HT1080 (cell line): Measurements from ENCODE around the gene CROCC2. TPM values are rescaled to one million over a fixed set of nuclear protein-coding genes. Genes with fewer than 3 reads are reported as not detected.

Source experiments
- DNase-seq: peaks from one replicate; pipeline ENCODE4 v3.0.0-alpha.2; 2015; ENCODE audit warnings: low read depth
- total RNA-seq: library from RNA; depleted of rRNA; stranded (reverse); fragments of >200 nt; shearing (Covaris generic); gene quantifications from 2 replicates; pipeline ENCODE4 v1.2.3, GENCODE V29; 2014

CROCC2 gene
- total RNA-seq, 1 experiment from 2014 or later: not detected

DNA sequence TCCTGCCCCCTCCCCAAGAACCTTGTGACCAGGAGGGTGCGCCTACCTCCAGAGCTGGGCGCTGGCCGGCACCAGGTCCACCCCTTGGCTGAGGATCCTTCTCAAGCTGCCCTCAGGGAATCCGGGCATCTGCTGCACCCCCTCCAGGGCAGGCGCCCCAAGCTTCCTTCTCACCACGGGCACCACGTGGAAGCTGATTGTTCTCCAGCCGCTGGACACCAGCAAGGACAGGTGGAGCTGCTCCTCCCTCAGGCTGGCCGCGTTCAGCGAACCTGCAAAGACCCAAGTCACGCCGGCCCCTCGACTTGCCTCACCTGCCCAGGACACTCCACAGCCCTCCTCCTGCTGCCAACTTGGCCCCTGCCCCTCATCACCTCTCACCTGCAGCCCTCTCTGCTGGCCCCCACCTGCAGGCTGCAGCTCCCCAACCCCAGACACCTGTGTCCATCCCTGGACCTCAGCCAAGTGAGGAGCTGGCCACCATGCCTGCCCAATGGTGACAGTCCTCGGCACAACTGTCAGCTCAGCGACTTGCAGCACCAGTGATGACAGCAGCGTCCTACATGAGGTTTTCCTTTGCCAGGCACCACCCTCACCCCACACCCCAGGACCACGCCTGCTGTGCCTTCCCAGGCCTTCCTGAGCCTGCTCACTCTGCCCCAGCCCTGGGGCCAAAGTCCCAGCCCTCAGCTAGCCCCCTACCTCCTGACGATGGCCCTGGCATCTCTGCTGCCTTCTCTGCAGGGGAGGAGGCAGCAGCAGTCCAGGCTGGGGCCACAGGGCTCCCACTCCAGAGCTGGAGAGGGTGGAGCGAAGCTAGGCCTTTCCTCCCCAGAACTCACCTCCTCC, 14.4 kb upstream of the CROCC2 start:
- no peak for DNase-seq

DNA sequence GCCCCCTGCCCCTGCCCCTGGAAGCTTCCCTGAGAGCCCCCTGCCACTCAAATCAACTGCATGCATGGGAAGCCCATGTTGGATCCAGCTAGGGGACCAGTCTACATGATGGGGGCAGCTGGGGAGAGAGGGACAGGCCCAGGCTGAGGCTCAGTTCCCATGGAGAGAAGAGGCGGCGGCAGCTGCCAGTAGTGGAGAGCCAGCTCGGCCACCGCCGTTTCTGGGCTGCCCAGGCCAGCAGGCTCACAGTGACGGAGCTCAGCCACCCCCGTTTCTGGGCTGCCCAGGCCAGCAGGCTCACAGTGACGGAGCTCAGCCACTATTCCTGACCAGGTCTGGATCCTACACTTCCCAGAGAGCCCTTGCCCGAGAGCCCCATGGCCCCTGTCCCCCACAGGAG, 13.8 kb upstream of the CROCC2 start:
- DNase-seq: no peak

DNA sequence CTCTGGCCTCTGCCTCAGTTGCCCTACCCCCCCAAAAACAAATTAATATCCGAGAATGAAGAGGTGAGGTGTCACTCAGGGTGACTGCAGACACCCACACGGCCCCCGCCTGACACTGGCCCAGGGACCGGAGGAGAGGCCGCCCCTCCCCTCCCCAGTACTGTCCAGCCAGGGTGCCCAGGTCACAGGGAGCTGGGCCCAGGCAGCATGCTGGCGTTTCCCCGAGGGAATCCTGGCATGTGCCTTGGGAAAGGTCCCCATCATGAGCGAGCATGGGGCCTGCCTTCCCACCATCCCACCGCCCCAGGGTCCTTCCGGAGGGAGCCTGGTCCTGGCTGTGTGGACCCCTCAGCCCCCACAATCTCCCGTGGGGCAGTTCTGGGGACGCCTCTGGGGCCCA, 13.2 kb upstream of the CROCC2 start:
- DNase-seq: no peak

DNA sequence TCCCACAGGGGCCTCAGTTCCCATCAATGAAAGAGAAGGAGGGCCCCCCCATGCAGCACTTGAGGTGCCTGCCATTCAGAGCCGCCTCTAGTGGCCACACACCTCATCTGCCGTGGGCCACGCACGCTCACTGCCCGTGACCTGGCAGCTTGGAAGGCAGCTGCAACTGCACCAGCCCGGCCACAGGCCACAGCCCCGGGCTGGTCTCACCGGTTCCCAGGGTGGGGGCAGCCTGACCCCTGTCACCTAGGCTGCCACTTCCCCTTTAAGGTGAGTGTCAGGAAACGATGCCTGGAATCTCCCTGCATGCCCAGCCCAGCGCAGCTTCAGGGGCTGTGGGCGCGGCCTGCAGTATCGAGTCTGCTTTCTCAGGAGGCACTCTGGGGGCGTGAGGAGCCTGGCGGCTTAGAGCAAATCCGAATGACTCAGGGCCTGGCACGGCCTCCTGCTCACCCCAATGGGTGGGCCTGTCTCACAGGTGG, 12.7 kb upstream of the CROCC2 start:
- DNase-seq: peak; percentile 53

DNA sequence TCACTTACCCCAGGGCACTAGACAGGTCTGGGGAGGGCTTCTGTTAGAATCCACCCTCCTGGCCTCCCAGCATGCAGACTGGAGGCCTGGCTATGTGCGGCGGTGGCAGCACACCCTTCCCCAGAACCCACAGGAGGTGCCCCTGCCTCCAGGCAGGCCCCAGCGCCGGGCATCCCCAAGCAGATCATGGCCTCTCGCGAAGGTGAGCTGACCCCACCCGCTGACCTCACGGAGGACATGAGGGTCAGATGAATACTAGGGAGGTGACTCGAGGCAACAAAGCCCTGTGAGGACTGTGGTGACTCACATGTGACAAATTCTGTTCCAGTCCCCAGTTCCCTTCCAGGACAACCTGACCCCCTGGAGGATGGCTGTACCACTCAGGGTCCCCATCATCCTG, 12.1 kb upstream of the CROCC2 start:
- DNase-seq: no peak

DNA sequence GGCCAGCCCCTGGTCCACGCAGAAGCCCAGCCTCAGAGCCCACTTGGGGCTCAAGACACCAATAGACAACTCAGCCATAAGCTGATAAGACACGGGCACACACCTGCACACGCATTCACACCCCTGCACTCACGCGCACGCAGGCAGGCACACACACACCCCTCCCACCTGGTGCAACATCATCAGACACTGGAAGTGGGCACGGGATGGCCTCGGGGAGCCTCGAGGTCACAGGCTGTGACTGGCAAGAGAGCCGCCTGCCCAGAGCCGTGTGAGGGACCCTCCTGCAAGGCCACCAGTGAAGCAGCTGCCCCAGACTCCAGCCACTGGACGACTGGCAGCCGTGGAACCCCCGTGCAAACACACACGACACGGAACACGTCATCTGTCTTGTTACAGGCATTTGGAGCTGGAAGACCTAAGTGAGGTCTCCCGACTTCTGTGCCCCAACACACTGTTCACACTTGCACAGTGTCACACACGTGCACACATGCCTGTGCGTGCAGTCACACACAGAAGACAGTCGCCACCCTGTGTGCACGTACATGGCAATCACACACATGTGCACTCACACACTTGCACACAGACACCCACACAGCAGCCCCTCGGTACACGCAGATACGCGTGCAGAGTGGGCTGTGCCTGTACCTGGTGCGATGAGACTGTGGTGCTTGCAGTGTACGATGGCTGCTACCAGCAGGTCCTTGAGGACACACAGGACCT, 11.1 kb upstream of the CROCC2 start:
- no peak for DNase-seq

DNA sequence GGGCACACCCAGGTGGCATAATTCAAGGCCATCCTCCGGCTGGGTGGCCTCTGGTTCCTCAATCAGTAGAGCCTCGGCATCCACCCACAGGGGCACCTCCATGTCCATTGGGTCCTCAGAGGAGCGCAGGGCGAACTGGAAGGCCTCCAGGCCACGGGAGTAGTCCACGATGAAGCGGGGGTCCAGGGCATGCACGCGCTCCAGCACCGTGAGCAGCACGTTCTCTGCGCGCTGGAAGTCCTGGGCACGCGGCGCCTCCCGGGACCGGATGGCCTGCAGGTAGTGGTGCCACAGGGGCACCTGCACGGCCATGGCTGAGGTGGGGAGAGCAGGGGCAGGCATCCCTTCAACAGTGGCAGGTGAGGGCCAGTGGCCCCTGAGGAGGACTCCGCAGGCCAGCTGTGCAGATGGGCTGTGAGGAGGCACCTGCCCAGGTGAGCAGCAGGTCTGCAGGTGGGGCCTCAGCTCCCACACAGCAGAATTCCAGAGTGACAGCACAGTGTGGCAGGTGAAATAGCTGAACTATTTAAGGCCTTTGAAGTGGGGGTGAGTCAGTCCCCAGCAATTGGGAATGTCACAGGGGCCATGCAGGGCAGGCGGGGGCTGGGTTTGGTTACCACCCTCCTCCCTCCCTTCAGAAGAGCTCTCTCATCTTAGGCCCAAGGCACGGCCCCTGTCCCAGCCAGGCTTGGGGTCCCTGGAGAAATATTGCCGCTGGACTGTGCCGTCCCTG, 10.3 kb upstream of the CROCC2 start, which contains the start of gene MAB21L4:
TSS of gene MAB21L4 (minus strand) at position 501 of the 733 bp plus-strand sequence. CDS start at position 342, 159 bp downstream.
- DNase-seq: no peak

DNA sequence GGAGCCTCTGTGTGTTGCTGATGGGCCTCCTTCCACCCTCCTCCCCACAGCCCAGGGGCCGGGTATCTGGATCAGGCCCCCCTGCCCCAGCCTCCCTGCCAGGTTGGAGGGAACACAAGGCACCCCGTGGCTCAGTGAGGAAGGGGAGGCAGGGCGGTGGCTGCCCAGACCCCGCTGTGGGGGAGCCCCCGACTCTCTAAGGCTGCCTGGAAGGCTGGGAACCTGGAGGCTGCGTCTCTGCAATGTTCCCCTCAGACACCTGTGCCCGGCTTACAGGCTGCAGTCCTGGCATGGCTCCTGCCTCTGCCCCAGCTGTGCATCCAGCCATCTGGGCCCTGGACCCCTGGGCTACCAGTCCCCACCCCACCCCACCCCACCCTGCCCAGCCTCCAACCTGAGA, 9.7 kb upstream of the CROCC2 start:
- DNase-seq: no peak

DNA sequence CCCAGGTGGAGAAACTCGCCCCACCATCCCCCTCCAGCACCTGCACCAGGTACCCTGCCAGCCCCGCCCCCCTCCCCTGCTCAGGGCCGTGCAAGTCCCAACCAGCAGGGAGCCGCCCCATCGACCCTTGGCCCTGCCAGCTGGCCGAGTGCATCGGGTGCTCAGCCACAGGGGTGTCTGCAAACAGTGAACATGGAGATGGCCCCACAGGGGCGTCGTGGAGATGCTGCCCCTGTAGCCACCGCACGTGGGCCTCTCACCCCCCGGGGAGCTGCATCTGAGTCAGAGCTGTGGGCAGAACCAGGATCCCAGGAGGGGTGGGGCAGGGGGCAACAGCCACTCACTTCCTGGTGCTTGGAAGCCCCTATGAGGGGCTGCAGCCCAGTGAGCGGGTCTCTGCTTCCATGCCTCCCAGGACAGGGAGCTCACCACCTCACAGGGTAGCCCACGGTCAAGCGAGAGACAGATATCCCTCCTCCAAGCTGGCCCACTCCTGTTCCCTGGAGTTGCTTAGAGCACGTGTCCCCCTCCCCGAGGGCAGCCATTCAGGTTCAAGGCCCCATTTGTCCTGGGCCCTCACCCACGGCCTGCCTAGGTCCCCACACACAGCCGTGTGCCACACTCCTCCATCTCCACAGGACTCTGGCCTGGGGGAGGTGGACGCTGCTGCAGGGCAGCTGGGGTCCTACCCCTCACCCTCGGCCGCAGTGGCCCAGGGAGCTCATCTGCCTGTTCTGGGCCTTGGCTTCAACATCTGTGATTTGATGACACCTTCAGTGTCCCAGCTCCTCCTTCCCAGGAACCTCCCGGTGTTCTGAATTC, 9.1 kb upstream of the CROCC2 start:
- no peak for DNase-seq

DNA sequence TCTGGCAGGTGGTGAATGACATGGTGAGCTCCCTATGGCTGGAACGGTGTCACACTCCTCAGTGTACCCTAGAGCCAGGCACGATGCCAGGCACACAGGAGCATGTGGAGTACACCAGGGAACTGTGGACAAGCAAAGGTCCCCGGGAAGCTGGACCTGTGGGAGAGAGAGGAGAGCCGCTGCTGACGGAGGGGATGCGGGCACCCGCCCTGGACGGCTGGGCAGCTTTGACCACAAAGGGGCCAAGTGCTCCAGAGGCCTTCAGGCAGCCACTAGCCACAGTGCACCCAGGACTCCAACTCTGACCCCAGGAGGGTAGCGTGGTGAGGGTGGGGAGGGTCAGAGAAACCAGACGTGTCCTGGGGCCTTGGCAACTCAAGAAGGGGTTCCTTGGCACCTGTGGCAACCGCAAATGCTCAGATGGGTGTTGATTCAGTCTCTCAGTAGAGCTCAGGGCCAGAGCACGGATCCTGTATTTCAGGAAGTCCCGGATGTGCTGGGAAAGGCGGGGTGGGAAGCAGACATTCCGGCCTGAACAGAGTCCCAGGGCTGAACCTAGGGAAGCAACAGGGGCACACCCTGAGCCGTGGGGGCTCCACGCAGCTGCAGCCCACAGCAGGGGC, 7.9 kb upstream of the CROCC2 start:
- no peak for DNase-seq

DNA sequence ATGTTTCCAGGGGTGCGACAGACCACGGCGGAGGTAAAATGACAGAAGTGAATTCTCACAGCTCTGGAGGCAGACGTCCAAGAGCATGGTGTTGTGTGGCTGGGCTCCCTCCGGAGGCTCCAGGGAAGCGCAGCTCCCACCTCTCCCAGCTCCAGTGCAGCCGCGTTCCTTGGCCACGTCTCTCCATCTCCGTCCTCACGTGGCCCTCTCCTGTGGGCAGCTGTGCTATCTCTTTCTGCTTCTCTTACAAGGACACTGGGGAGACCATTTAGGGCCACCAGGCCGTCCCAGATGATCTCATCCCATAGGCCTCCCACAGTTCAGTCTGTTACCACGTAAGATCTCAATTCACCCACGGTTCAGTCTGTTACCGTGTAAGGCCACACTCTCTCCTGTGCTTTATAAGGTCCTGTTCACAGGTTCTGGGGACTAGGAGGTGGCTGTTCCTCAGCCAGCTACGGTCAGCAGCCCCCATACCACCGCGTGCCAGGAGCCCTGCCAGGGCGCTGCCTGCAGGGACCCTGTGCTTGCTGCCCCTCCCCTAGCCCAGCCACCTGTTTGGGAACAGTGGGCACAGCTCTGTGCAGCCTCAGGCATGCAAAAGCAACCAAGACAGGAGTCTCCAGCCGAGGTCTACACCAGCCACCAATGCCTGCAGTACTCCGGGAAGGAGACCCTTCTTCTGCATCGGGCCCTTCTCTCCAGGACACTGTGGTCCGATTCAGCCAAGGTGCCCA, 7.2 kb upstream of the CROCC2 start:
- DNase-seq: no peak

DNA sequence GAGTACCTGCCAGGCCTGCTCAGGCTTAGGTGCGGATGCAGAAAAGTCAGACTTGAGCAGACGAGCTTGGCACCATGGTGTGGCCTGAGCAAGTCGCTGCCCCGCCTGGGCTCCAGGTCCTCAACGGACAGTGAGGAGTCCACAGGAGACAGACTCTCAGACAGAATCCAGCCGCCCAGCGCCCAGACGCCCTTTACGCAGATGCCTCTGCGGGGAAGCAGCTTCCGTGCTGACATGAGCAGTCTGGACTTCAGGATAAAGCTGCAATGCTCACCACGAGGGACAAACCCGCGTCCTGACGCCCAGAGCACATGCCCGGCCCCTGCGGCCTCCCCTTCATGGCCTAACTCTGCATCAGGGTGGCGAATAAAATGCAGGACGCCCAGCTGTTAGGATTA, 6.7 kb upstream of the CROCC2 start:
- no peak for DNase-seq

DNA sequence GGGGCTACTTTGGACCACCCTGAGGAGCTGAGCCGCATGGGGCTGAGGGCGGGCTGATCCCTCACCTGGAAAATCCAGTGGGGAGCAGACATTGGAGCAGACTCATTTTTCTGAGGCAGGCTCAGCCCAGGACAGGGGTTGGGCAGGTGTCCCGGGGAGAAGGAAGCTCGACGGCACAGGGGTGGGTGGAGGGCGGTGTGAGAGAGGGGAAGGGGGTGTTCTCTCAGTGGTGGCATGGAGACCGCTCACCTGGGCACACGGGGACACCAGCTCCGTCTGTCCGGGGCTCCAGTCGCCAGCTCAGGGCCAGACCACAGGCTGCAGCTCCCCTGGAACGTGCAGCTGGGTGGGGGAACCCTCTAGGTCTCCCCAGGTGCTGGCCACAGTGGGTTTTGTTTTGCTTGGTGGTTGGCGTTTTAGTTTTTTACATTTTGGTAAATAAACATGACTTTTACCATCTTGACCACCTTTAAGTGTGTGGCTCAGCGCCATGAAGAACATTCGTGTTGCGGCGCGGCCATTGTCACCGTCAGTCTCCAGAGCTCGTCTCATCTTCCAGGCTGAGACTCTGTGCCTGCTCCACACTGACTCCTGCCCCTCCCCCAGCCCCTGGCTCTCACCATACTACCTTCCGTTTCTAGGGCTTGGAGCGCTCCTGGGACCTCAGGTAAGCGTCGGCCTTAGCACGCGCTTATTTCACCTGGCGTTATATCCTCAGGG, 5.8 kb upstream of the CROCC2 start:
- DNase-seq: no peak

DNA sequence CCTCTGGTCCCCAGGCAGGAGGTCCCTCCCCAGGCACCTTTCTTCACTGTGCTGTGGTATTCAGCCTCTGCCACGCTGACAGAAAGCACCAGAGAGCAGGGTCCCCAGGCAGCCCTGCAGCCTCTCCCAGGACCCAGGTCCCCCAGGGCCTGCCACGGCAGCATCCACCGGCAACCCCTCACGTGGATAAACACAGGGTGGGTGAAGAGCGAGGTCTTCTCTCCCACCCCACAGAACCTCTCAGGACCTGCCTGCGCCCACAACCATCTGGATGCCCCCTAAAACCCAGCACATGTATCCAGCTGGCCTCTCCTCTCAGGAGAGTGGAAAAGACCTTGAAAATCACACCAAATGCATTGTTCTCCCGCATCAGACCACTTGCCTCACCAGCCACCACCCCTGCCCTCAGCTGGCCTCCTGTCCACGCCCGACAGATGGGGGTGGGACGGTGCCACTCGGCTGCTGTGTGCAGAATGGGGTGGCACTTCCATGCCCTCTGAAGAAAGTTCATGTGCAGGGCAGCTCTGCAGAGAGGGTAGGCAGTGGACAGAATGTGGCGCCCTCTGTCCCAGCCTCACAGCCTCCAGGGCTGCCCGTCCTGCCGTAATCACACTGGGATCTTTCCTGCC, 4.0 kb upstream of the CROCC2 start:
- no peak for DNase-seq

DNA sequence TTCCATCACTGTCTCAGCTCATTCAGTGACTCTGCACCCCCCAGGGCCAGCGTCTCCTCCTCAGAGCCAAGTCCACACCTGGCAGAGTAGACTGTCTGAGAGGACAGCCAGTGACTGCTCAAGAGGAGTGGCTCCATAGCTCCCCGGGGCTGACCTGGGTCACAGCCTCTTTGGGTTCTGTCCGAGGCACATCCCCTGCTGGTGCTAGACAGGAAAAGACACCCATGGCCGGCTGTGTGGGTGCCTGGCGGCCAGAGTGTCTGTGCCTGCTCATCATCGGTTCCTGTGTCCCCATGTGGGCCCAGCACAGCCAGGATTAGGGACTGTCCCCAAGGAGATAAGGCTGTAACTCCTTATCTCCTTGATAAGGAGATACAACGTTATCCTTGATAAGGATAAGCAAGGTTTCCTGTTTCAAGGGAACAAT, 3.5 kb upstream of the CROCC2 start:
- DNase-seq: no peak

DNA sequence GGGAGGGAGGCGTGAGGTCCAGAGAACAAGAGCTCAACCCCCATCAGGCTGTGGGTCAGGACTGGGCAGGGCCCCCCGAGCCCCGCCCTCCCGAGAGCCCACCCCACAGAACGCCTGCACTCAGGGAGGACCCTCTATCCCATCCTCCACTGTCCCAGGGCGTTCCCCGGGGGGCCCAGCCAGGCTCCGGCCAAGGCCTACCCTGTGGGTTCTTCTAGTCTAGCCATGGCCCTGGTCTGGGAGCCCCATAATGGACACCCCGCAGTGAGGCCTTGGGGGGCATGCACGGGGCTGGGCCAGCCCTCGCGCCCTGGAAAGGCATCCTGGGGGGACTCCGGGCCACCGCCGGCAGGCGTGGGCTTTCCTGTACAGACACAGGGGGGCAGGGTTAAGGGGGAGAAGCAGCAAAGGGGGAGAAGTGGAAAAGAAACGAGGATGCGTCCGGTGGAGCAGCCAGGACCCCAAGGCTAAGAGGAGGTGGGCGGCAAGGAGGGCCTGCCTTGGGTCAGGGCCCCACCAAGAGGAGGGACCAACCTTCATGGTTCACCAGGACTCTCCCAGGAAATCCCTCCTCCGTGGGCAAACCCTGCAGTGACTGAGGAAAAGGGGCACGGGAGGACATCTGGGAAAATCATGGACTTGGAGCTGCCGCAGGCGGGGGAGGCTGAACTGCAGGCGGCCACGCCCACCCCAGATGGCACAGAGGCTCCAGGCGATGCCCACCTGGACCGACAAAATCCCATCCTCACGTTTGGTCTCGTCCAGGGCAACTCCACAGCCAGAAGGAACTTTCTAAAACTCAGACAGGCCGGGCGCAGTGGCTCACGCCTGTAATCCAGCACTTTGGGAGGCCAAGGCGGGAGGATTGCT, 2.7 kb upstream of the CROCC2 start:
- no peak for DNase-seq
